Activated CD4-positive, alpha-beta memory T cell treated with anti-CD3 and anti-CD28 coated beads, Interleukin-2, amount 10 ng/mL, durations not matched to agents 7 days and 5 days (primary cell): ENCODE measurements around the gene UBE2Q2. TPM values are rescaled to one million over a fixed set of nuclear protein-coding genes. Genes with fewer than 3 reads are reported as not detected.

Experiments used
- CTCF ChIA-PET: fragments of 350-600 bp; sonication (Branson Sonifier 250); formaldehyde crosslinking; loops from one replicate; lab custom pipeline; 2021; ENCODE audit warnings: antibody characterized with exemption, inconsistent platforms; lab: Charles Lee
- POLR2A ChIA-PET: fragments of 350-600 bp; sonication (Branson Sonifier 250); formaldehyde crosslinking; loops from one replicate; lab custom pipeline; 2021; ENCODE audit warnings: antibody characterized with exemption; lab: Charles Lee
- DNase-seq: peaks from one replicate; pipeline ENCODE4 v3.0.0-alpha.2; 2020
- H3K27ac Mint-ChIP-seq: one replicate; pipeline ENCODE4 v1.8.0; 2021; ENCODE audit warnings: mild to moderate bottlenecking, mixed read lengths
- H3K27me3 Mint-ChIP-seq: one replicate; pipeline ENCODE4 v1.8.0; 2021; ENCODE audit warnings: mixed read lengths
- H3K36me3 Mint-ChIP-seq: one replicate; pipeline ENCODE4 v1.8.0; 2021; ENCODE audit warnings: low read depth, mixed read lengths
- H3K4me1 Mint-ChIP-seq: one replicate; pipeline ENCODE4 v1.8.0; 2021; ENCODE audit warnings: mixed read lengths
- H3K4me3 Mint-ChIP-seq: one replicate; pipeline ENCODE4 v1.8.0; 2021; ENCODE audit warnings: mild to moderate bottlenecking, mixed read lengths
- H3K9me3 Mint-ChIP-seq: one replicate; pipeline ENCODE4 v1.8.0; 2021; ENCODE audit warnings: mixed read lengths
- total RNA-seq, 2 experiments: library from RNA; stranded (reverse); gene quantifications; one replicate each; pipeline ENCODE4 v1.2.3, GENCODE V29; 2021

Gene UBE2Q2
- total RNA-seq, 2 experiments from 2014 or later, result 49.6 to 53.7 TPM

DNA sequence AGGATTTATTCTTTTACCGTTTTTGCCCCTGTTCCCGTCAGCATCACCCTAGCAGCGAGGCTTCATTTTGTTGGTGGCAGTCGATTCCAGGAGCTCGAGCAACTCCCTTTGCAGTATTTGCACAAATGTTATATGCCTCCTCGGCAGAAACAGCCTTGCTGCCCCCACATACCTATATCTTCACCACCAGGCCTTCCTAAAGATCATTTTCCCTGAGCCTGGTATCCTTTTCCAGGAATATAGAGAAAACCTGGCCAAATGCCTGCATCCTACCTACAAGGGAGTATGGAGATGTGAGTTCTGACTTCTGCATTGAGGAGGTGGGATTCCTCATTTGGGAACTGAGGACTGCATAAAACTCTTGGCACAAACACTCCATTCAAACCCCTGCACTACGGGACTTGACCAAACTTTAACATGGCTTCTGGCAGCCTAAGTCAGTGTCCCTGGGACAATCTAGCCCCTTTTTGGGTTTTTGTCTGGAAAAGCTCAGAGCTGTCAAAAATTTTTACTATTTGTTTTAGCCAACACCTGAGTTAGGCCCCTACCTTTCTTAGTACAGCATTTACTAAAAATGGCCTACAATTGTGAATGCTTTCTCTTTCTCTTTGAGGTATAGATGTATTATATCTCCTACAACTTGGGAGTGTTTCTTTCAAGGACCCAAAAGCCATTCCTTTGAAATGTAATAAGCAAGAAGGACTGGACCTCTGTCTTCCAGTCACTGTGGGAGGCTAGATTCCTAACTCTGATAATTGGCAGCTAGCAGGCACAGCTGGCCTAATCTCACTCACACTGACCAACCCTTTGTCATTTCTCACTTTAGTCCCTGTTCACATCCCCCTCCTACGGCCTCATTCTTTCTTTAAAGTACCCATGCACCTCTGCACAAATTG is 12.1 kb upstream of the UBE2Q2 start:
- no peak overlapping the region for H3K27ac Mint-ChIP-seq
- peaks cover 2% of the 10 kb centered on the region for H3K36me3 Mint-ChIP-seq
- ChIA-PET CTCF (no interaction called here), POLR2A (no interaction called here)
- peaks cover 48% of the 10 kb centered on the region for H3K4me1 Mint-ChIP-seq
- no peak for DNase-seq
- H3K9me3 Mint-ChIP-seq, result no peaks in the 10 kb centered on the region
- H3K4me3 Mint-ChIP-seq, result no peak overlapping the region
- peaks cover 12% of the 10 kb centered on the region for H3K27me3 Mint-ChIP-seq

DNA sequence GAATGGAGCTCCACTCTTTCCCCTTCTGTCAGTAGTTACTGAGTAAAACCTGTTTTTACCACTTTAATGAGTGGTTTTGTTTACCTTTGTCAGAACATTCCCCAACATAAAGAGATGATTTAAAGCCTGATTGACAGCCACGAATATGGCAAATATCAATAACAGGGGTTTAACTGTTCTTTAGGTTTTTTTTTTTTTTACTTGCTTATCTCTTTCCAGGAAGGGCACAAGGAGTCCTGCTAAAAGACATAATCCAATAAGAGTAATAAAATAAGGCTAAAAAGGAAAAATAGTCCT is 11.5 kb upstream of the UBE2Q2 start:
- Mint-ChIP-seq H3K27ac (no peak overlapping the region), H3K36me3 (peaks cover 2% of the 10 kb centered on the region), H3K4me1 (peaks cover 51% of the 10 kb centered on the region), H3K4me3 (no peak overlapping the region), H3K27me3 (peaks cover 8% of the 10 kb centered on the region), H3K9me3 (no peaks in the 10 kb centered on the region)
- CTCF ChIA-PET, result no interaction called here
- DNase-seq, result no peak
- POLR2A ChIA-PET, result interaction anchor here (1.3 kb wide), 1 partner anchor 11 kb away, joined by 5 read pairs; the partner anchor contains the start of gene UBE2Q2

- Mint-ChIP-seq H3K4me3 (no peak overlapping the region), H3K36me3 (peaks cover 2% of the 10 kb centered on the region), H3K27me3 (peaks cover 8% of the 10 kb centered on the region), H3K27ac (no peak overlapping the region), H3K4me1 (peaks cover 51% of the 10 kb centered on the region), H3K9me3 (no peaks in the 10 kb centered on the region)
- CTCF ChIA-PET, result no interaction called here
- no peak for DNase-seq
- POLR2A ChIA-PET, result interaction anchor here (0.7 to 1.3 kb wide), 2 partner anchors 11 to 16 kb away, joined by 4 to 5 read pairs; partner anchors contain the start of gene UBE2Q2
Observed at GRCh38 chr15:75832114-75832513, 11.1 kb upstream of the UBE2Q2 start.

DNA sequence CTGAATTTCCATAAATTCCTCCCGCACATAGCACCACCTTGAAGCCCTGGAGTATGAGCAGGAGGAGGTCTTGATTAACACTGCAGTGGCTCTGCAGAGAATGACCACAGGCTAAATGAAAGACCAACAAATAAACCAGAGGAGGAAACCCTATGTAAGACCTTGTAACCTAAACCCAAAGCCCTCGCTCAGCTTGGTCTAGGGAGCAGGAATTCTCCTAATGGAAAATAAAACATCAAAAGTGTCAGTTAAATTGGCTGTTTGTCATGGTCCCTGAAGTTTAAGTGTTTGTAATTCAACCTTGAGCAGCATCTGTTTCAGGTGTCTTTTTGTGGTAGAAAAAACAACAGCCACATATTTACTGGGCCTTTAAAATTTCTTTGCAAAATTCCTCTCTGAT is 9.2 kb upstream of the UBE2Q2 start:
- no peak for DNase-seq
- H3K4me1 Mint-ChIP-seq, result peaks cover 36% of the 10 kb centered on the region
- no peaks in the 10 kb centered on the region for H3K9me3 Mint-ChIP-seq
- no peak overlapping the region for H3K27ac Mint-ChIP-seq
- POLR2A ChIA-PET, result no interaction called here
- CTCF ChIA-PET, result no interaction called here
- peaks cover under 1% of the 10 kb centered on the region for H3K36me3 Mint-ChIP-seq
- no peak overlapping the region for H3K4me3 Mint-ChIP-seq
- H3K27me3 Mint-ChIP-seq, result peaks cover 3% of the 10 kb centered on the region

GRCh38 chr15:75835990-75836958 is 7.0 kb upstream of the UBE2Q2 start:
- Mint-ChIP-seq H3K27ac (no peak overlapping the region), H3K4me3 (no peak overlapping the region), H3K27me3 (peaks cover 6% of the 10 kb centered on the region), H3K4me1 (peaks cover 28% of the 10 kb centered on the region), H3K9me3 (no peaks in the 10 kb centered on the region), H3K36me3 (no peaks in the 10 kb centered on the region)
- POLR2A ChIA-PET, result interaction anchor here (0.6 to 2.6 kb wide), 5 partner anchors 9 to 27 kb away, joined by 3 to 10 read pairs (median 5); no protein-coding TSS in a partner anchor
- CTCF ChIA-PET, result interaction anchor here (1.0 to 1.3 kb wide), 2 partner anchors 26 to 34 kb away, joined by 4 to 5 read pairs; no protein-coding TSS in a partner anchor
- no peak for DNase-seq

DNA sequence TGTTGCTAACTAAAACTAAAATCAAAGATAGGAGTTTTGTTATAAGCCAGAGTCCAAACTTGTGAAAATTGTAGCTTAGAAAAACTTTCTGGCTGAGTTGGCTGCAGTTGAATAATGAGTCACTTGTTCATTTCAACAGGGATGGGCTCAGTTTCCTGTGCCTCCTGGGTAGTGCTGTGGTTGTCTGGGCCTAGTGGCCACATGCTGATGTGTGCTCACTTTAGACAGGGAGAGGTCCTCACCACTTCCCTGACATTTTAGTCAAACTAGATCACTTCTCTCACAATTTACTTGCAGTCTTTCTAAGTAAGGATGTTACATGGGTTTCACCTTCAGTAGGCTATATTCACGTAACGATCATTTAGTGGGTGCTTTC is 6.3 kb upstream of the UBE2Q2 start:
- no peak overlapping the region for H3K4me3 Mint-ChIP-seq
- no peak overlapping the region for H3K27ac Mint-ChIP-seq
- ChIA-PET POLR2A (interaction anchor here (0.6 to 2.6 kb wide), 5 partner anchors 8 to 27 kb away, joined by 3 to 10 read pairs (median 5); no protein-coding TSS in a partner anchor), CTCF (no interaction called here)
- no peaks in the 10 kb centered on the region for H3K36me3 Mint-ChIP-seq
- peaks cover 23% of the 10 kb centered on the region for H3K4me1 Mint-ChIP-seq
- no peaks in the 10 kb centered on the region for H3K9me3 Mint-ChIP-seq
- peak; percentile 84 for DNase-seq
- peaks cover 11% of the 10 kb centered on the region for H3K27me3 Mint-ChIP-seq

- Mint-ChIP-seq H3K27ac (no peak overlapping the region), H3K36me3 (peaks cover 16% of the 10 kb centered on the region), H3K4me1 (peaks cover 30% of the 10 kb centered on the region), H3K4me3 (no peak overlapping the region), H3K27me3 (peaks cover 18% of the 10 kb centered on the region), H3K9me3 (no peaks in the 10 kb centered on the region)
- POLR2A ChIA-PET, result interaction anchor here (0.9 to 1.3 kb wide), 3 partner anchors 20 to 63 kb away, joined by 3 to 4 read pairs (median 4); partner anchors contain the start of gene FBXO22
- CTCF ChIA-PET, result interaction anchor here (0.8 to 5.8 kb wide), 5 partner anchors 15 to 298 kb away, joined by 3 to 29 read pairs (median 4); no protein-coding TSS in a partner anchor
- no peak for DNase-seq
Observed at GRCh38 chr15:75840659-75841058, 2.6 kb upstream of the UBE2Q2 start.

DNA sequence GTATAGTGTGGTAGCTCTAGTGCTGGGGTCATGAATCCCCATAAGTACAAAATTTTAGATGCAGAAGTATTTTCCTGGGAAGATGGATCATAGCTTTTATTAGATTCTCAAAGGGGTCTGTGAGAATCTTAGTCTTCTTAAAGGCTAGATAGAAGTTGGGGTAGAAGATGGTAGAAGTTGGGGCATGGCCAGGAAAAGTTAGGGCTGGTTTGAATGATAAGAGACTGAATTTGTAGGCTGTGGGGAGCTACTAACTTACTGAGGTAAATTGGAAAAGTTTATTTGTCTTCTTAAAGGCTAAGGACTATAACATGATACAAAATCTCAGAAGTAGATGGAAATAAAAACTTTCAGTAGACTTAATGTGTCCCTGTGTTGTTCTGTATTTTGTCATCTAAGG is 1.6 kb upstream of the UBE2Q2 start:
- no peak overlapping the region for H3K27ac Mint-ChIP-seq
- POLR2A ChIA-PET, result interaction anchor here (0.8 to 2.2 kb wide), 7 partner anchors 13 to 216 kb away, joined by 3 to 7 read pairs (median 4); partner anchors contain the start of genes FBXO22 and SNUPN
- H3K4me1 Mint-ChIP-seq, result peaks cover 31% of the 10 kb centered on the region
- H3K36me3 Mint-ChIP-seq, result peaks cover 23% of the 10 kb centered on the region
- H3K9me3 Mint-ChIP-seq, result no peaks in the 10 kb centered on the region
- peaks cover 18% of the 10 kb centered on the region for H3K27me3 Mint-ChIP-seq
- no peak for DNase-seq
- CTCF ChIA-PET, result interaction anchor here (1.1 to 5.8 kb wide), 6 partner anchors 16 to 297 kb away, joined by 3 to 29 read pairs (median 4); no protein-coding TSS in a partner anchor
- H3K4me3 Mint-ChIP-seq, result peak overlapping the region; percentile 1

DNA sequence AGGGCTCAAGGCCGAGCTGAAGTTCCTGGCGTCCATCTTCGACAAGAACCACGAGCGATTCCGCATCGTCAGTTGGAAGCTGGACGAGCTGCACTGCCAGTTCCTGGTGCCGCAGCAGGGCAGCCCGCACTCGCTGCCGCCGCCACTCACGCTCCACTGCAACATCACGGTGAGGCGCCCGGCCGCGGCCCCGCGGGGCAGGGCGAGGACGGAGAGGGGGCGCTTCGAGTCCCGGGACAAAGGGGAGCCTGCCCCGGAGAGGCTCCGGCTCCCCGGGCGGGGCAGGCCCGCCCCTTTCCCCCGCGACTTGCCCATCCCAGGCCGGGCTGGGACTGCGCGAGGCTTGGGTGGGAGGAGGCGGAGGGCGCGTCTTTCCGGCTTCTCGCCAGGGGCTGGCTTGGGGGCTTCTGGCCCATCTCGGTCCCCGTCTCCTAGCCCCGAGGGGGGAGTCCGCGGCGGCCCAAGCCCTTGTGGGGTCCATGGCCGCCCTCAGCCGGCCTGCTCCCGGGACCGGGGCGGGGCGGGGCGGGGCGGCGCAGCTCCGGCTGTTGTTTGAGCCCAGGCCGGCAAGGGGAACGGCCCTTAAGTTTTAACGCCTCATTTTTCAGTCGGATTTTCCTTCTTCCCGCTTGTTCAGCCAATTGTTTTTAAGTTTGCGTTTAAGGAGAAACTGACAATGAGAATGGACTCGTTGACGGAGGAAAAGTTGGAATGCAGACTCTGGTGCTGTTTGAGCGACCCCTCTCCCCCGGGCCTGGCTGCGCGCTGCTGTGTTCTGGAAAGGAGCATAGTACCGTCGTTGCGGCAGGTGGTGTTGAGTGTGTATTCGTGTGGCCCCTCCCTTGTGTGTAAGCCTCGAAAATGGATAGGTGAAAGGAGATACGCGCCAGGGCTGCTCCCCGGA is 683 bp downstream of the UBE2Q2 start:
- peaks cover 18% of the 10 kb centered on the region for H3K27me3 Mint-ChIP-seq
- no peaks in the 10 kb centered on the region for H3K9me3 Mint-ChIP-seq
- peak; percentile 58 for DNase-seq
- peaks cover 41% of the 10 kb centered on the region for H3K36me3 Mint-ChIP-seq
- POLR2A ChIA-PET, result interaction anchor here (0.7 to 4.3 kb wide), 14 partner anchors 9 to 642 kb away, joined by 3 to 22 read pairs (median 6); partner anchors contain the start of genes C15orf39, FBXO22 and SNUPN
- H3K27ac Mint-ChIP-seq, result peak overlapping the region; percentile 96
- H3K4me3 Mint-ChIP-seq, result peak overlapping the region; percentile 98
- peaks cover 51% of the 10 kb centered on the region for H3K4me1 Mint-ChIP-seq
- CTCF ChIA-PET, result interaction anchor here (5.8 kb wide), 1 partner anchor 34 kb away, joined by 29 read pairs; no protein-coding TSS in a partner anchor

- peaks cover 49% of the 10 kb centered on the region for H3K36me3 Mint-ChIP-seq
- DNase-seq, result peak; percentile 24
- peaks cover 18% of the 10 kb centered on the region for H3K27me3 Mint-ChIP-seq
- ChIA-PET POLR2A (interaction anchor here (1.1 to 4.3 kb wide), 6 partner anchors 8 to 59 kb away, joined by 3 to 22 read pairs (median 8); partner anchors contain the start of gene FBXO22), CTCF (interaction anchor here (0.5 to 5.8 kb wide), 3 partner anchors 28 to 45 kb away, joined by 3 to 29 read pairs (median 3); no protein-coding TSS in a partner anchor)
- peaks cover 57% of the 10 kb centered on the region for H3K4me1 Mint-ChIP-seq
- peak overlapping the region; percentile 96 for H3K27ac Mint-ChIP-seq
- peak overlapping the region; percentile 98 for H3K4me3 Mint-ChIP-seq
- H3K9me3 Mint-ChIP-seq, result no peaks in the 10 kb centered on the region
Observed at GRCh38 chr15:75844629-75845335, 1.5 kb downstream of the UBE2Q2 start.

- POLR2A ChIA-PET, result interaction anchor here (0.9 kb wide), 1 partner anchor 27 kb away, joined by 3 read pairs; no protein-coding TSS in a partner anchor
- H3K36me3 Mint-ChIP-seq, result peaks cover 76% of the 10 kb centered on the region
- H3K4me3 Mint-ChIP-seq, result no peak overlapping the region
- CTCF ChIA-PET, result no interaction called here
- no peak for DNase-seq
- peaks cover 73% of the 10 kb centered on the region for H3K4me1 Mint-ChIP-seq
- H3K9me3 Mint-ChIP-seq, result no peaks in the 10 kb centered on the region
- no peaks in the 10 kb centered on the region for H3K27me3 Mint-ChIP-seq
- H3K27ac Mint-ChIP-seq, result no peak overlapping the region
Observed at GRCh38 chr15:75849167-75849566, 5.9 kb downstream of the UBE2Q2 start.
